ENCODE measurements around the gene GRIA4.

GRCh38 chr11:105632316-105632715, 22.4 kb downstream of the GRIA4 start:
- no peak for TF ChIP-seq POLR2A (IDR thresholded peaks at IDR 0.05)
- TF ChIP-seq, protein P1, sequence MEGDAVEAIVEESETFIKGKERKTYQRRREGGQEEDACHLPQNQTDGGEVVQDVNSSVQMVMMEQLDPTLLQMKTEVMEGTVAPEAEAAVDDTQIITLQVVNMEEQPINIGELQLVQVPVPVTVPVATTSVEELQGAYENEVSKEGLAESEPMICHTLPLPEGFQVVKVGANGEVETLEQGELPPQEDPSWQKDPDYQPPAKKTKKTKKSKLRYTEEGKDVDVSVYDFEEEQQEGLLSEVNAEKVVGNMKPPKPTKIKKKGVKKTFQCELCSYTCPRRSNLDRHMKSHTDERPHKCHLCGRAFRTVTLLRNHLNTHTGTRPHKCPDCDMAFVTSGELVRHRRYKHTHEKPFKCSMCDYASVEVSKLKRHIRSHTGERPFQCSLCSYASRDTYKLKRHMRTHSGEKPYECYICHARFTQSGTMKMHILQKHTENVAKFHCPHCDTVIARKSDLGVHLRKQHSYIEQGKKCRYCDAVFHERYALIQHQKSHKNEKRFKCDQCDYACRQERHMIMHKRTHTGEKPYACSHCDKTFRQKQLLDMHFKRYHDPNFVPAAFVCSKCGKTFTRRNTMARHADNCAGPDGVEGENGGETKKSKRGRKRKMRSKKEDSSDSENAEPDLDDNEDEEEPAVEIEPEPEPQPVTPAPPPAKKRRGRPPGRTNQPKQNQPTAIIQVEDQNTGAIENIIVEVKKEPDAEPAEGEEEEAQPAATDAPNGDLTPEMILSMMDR (IDR thresholded peaks at IDR 0.05), result no peak

Measured in lower leg skin (tissue), 3 donors.